AG04450 (cell line): ENCODE measurements around the gene SLC5A2. TPM values are rescaled to one million over a fixed set of nuclear protein-coding genes. Genes with fewer than 3 reads are reported as not detected.

Source experiments
- CTCF ChIA-PET: fragments of 300-600, 350-600 bp; formaldehyde crosslinking; extraction: SDS; loops from one replicate; lab custom pipeline; 2022; ENCODE audit warnings: antibody characterized with exemption, inconsistent platforms; lab: Charles Lee
- POLR2A ChIA-PET: fragments of 350-600 bp; formaldehyde crosslinking; extraction: SDS; loops from one replicate; lab custom pipeline; 2021; ENCODE audit warnings: antibody characterized with exemption, inconsistent platforms; lab: Yijun Ruan, JAX
- DNase-seq: peaks from one replicate; pipeline ENCODE4 v3.0.0-alpha.2; 2011; ENCODE audit warnings: low read depth, low spot score
- H3K27ac ChIP-seq: one replicate; pipeline ENCODE4 v1.5.1; 2012; ENCODE audit warnings: low read depth, low read length, control low read depth
- H3K27me3 ChIP-seq: one replicate; pipeline ENCODE4 v1.6.0; 2012; ENCODE audit warnings: low read length; ENCODE audit not compliant: control insufficient read depth, insufficient read depth
- H3K4me3 ChIP-seq: 2 replicates; pipeline ENCODE4 v1.5.1; 2011; ENCODE audit warnings: mild to moderate bottlenecking, low read depth, low read length, control low read depth
- H3K9me3 ChIP-seq: 2 replicates; pipeline ENCODE4 v1.5.1; 2012; ENCODE audit warnings: low read length; ENCODE audit not compliant: control insufficient read depth, insufficient read depth
- CTCF ChIP-seq: IDR thresholded peaks from 2 replicates; pipeline ENCODE4 v1.5.1; 2011; ENCODE audit warnings: low read depth, low read length, control low read depth, inconsistent platforms
- polyA plus RNA-seq: library from polyadenylated mRNA; depleted of rRNA; stranded (reverse); fragments of >200 nt; gene quantifications from 2 replicates; pipeline ENCODE4 v1.2.3, GENCODE V29; 2011

The SLC5A2 gene
- polyA plus RNA-seq, 1 experiment: not detected

GRCh38 chr16:31451681-31452351, 31.1 kb upstream of the SLC5A2 start:
- CTCF ChIA-PET: interaction anchor here (0.6 to 2.5 kb wide), 18 partner anchors 8 to 700 kb away, joined by 3 to 25 read pairs (median 4); partner anchors contain the start of genes HSD3B7, ZNF267 and ZNF843
- TF ChIP-seq CTCF: peak; percentile 86
- H3K9me3 ChIP-seq: no peaks in the 10 kb centered on the region
- no peaks in the 10 kb centered on the region for H3K27me3 ChIP-seq
- H3K4me3 ChIP-seq: no peak overlapping the region
- peak overlapping the region; percentile 96 for H3K27ac ChIP-seq
- POLR2A ChIA-PET: interaction anchor here (0.6 to 3.9 kb wide), 5 partner anchors 9 to 506 kb away, joined by 3 to 22 read pairs (median 3); partner anchors contain the start of genes FUS and ZNF843
- peak; percentile 63 for DNase-seq

GRCh38 chr16:31452631-31453106, 30.3 kb upstream of the SLC5A2 start:
- Histone ChIP-seq H3K9me3 (no peaks in the 10 kb centered on the region), H3K27me3 (no peaks in the 10 kb centered on the region), H3K27ac (peak overlapping the region; percentile 96), H3K4me3 (no peak overlapping the region)
- peak; percentile 74 for DNase-seq
- TF ChIP-seq CTCF: no peak
- ChIA-PET CTCF (interaction anchor here (0.6 to 2.5 kb wide), 10 partner anchors 8 to 701 kb away, joined by 3 to 25 read pairs (median 4); partner anchors contain the start of gene ZNF843), POLR2A (interaction anchor here (0.6 to 3.9 kb wide), 7 partner anchors 10 to 381 kb away, joined by 3 to 22 read pairs (median 4); partner anchors contain the start of genes FUS, RUSF1, TGFB1I1 and ZNF843)

DNA sequence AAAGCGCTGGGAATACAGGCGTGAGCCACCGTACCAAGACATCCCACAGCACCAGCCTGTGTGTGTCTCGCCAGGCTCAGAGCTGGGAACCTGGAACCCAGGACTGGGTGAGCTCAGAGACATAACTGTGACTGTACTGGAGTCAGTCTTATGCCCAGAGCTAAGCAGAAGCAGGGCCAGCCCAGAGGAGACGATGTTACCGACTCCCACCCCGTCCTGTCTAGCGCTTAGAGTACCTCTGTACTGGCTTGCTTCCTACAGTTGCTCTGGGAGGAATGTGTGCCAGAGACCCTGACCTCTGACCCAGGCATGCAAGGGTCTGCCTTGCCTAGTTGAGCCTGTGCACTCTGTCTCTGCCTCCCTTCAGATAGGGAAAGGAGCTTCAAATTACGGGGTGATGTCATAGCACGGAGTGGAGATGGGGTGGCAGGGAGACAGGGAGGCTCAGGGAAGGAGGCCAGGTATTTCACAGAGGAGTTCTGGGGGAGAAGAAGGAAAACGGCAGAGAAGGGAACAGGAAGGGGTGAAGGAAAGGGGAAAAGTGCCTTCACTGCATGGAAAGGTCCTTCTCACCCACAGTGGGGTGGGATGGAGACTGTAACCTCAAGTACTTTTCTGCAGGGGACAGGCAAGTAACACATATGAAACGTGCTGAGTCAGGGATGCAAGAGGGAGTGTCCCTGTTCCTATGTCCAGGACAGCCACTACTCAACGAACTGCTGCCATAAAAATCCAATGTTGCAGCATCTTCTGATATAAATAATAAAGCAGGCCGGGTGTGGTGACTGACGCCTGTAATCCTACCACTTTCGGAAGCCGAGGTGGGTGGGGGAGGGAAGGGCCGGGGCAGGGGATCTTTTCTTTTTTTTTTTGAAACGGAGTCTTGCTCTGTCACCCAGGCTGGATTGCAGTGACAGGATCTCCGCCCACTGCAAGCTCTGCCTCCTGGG, 29.4 kb upstream of the SLC5A2 start:
- Histone ChIP-seq H3K27me3 (no peaks in the 10 kb centered on the region), H3K4me3 (no peak overlapping the region), H3K27ac (peak overlapping the region; percentile 77), H3K9me3 (no peaks in the 10 kb centered on the region; the same call in 1 of the 2 replicates)
- no peak for TF ChIP-seq CTCF
- DNase-seq: no peak
- ChIA-PET POLR2A (interaction anchor here (0.6 to 3.9 kb wide), 6 partner anchors 11 to 273 kb away, joined by 3 to 22 read pairs (median 4); partner anchors contain the start of genes FUS, RUSF1, TGFB1I1 and ZNF843), CTCF (interaction anchor here (0.6 to 2.5 kb wide), 6 partner anchors 10 to 415 kb away, joined by 3 to 25 read pairs (median 6); partner anchors contain the start of genes PYCARD and ZNF843)

DNA sequence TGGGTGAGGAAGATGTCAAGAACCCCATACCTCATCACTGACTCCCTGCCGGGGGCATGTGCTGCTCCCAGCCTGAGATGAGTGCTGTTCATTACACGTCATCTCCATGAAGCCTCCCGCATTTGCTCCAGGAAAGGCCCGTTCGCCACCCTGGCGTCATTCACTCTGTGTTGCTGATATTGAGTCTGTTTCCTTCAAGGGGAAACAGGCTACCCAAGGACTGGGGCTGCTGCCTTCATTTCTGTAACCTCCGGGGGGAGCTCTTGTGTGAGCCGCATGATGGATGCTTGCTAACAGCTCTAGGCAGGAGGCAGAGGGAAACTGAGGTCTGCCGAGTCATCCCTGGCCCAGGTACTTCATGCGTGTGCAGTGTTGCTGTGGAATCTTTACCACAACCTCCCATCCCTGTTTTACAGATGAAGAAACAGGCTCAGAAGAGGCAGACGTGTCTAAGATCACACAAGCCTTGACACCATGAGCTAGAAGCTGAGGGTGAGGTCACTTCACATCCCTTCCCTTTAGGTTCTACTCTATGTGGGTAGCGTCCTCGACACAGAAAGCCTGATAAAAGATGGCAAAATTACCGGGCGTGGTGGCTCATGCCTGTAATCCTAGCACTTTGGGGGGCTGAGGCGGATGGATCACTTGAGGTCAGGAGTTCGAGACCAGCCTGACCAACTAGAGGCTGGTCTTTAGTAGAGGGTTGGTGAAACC, 27.2 kb upstream of the SLC5A2 start:
- H3K4me3 ChIP-seq: no peak overlapping the region
- no peaks in the 10 kb centered on the region for H3K27me3 ChIP-seq
- H3K9me3 ChIP-seq: no peaks in the 10 kb centered on the region; the same call in 1 of the 2 replicates
- no peak for DNase-seq
- POLR2A ChIA-PET: interaction anchor here (0.7 to 0.8 kb wide), 2 partner anchors 13 to 276 kb away, joined by 3 read pairs; partner anchors contain the start of genes FUS and ZNF843
- CTCF ChIA-PET: interaction anchor here (0.6 to 1.6 kb wide), 4 partner anchors 10 to 554 kb away, joined by 3 to 4 read pairs (median 4); no protein-coding TSS in a partner anchor
- H3K27ac ChIP-seq: no peak overlapping the region
- peak; percentile 31 for TF ChIP-seq CTCF
